IPS-20b (cell line): ENCODE data around the gene RPP30.

ENCODE experiments used
- H3K27ac ChIP-seq: one replicate; pipeline ENCODE4 v1.5.1; 2013; ENCODE audit warnings: low read length
- H3K27me3 ChIP-seq: 2 replicates; pipeline ENCODE4 v1.6.1; 2013; ENCODE audit warnings: mild to moderate bottlenecking, low read length, inconsistent platforms; ENCODE audit not compliant: insufficient read depth
- H3K36me3 ChIP-seq: 2 replicates; pipeline ENCODE4 v1.6.1; 2013; ENCODE audit warnings: low read depth, mild to moderate bottlenecking, inconsistent platforms, low read length, moderate library complexity; ENCODE audit not compliant: insufficient read depth
- H3K4me1 ChIP-seq: 2 replicates; pipeline ENCODE4 v1.6.1; 2013; ENCODE audit warnings: mild to moderate bottlenecking, control low read depth, inconsistent platforms, low read length, moderate library complexity; ENCODE audit not compliant: insufficient read depth
- H3K4me3 ChIP-seq: 2 replicates; pipeline ENCODE4 v1.5.1; 2013; ENCODE audit warnings: mild to moderate bottlenecking, low read length, inconsistent platforms
- H3K9ac ChIP-seq: 2 replicates; pipeline ENCODE4 v1.6.1; 2013; ENCODE audit warnings: low read depth, mild to moderate bottlenecking, inconsistent platforms, low read length, moderate library complexity
- H3K9me3 ChIP-seq: 2 replicates; pipeline ENCODE4 v1.6.1; 2013; ENCODE audit warnings: mild to moderate bottlenecking, low read depth, low read length, inconsistent platforms; ENCODE audit not compliant: insufficient read depth

Gene RPP30

DNA sequence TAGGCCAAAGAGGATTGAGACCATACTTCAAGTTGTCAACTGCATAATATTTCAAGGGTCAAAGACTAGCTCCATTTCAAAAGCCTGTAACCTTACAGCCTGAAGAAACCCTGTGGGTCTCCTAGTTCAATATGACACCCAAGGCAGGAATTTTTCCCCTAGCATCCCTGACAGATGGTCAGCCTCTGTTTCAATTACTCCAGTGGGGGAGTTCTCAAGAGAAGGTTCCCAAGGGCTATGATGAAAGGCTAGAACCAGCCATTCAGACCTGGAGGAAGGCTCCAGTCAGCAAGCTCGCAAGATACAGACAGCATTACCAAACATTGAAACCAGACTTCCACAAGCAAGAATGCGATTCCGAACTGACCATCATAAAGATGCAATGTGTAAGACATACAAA is 15.5 kb upstream of the RPP30 start:
- Histone ChIP-seq H3K9ac (peak overlapping the region; percentile 59; the same call in 1 of the 2 replicates), H3K9me3 (peaks cover 5% of the 10 kb centered on the region; the same call in 1 of the 2 replicates), H3K4me1 (no peaks in the 10 kb centered on the region; the same call in 1 of the 2 replicates), H3K27ac (no peak overlapping the region), H3K4me3 (peak overlapping the region; percentile 78), H3K36me3 (no peaks in the 10 kb centered on the region), H3K27me3 (peaks cover 44% of the 10 kb centered on the region)

GRCh38 chr10:90856964-90857634 is 14.7 kb upstream of the RPP30 start:
- H3K4me1 ChIP-seq = no peaks in the 10 kb centered on the region; the same call in 1 of the 2 replicates
- H3K36me3 ChIP-seq = no peaks in the 10 kb centered on the region
- no peak overlapping the region for H3K27ac ChIP-seq
- H3K4me3 ChIP-seq = peak overlapping the region; percentile 78
- peaks cover 44% of the 10 kb centered on the region for H3K27me3 ChIP-seq
- no peaks in the 10 kb centered on the region for H3K9me3 ChIP-seq
- peak overlapping the region; percentile 59; the same call in 1 of the 2 replicates for H3K9ac ChIP-seq

GRCh38 chr10:90857635-90858460 is 13.9 kb upstream of the RPP30 start, which contains the start of gene HTR7:
Gene HTR7 (minus strand): TSS chr10:90858039. CDS start chr10:90857671, 368 bp downstream.
- Histone ChIP-seq H3K36me3 (no peaks in the 10 kb centered on the region), H3K9me3 (no peaks in the 10 kb centered on the region), H3K27ac (no peak within 1 kb of the TSS), H3K9ac (peak within 1 kb of the TSS; percentile 82; the same call in 1 of the 2 replicates), H3K27me3 (peaks cover 44% of the 10 kb centered on the region), H3K4me1 (no peaks in the 10 kb centered on the region; the same call in 1 of the 2 replicates), H3K4me3 (peak within 1 kb of the TSS; percentile 85)

- no peaks in the 10 kb centered on the region for H3K9me3 ChIP-seq
- H3K36me3 ChIP-seq = no peaks in the 10 kb centered on the region
- H3K27me3 ChIP-seq = peaks cover 44% of the 10 kb centered on the region
- H3K9ac ChIP-seq = peak overlapping the region; percentile 82; the same call in 1 of the 2 replicates
- H3K4me3 ChIP-seq = peak overlapping the region; percentile 85
- peaks cover 3% of the 10 kb centered on the region; the same call in 1 of the 2 replicates for H3K4me1 ChIP-seq
- no peak overlapping the region for H3K27ac ChIP-seq
Observed at GRCh38 chr10:90858461-90858968, 13.3 kb upstream of the RPP30 start.

GRCh38 chr10:90859321-90859751 is 12.4 kb upstream of the RPP30 start:
- Histone ChIP-seq H3K27ac (no peak overlapping the region), H3K4me1 (peaks cover 3% of the 10 kb centered on the region; the same call in 1 of the 2 replicates), H3K27me3 (peaks cover 44% of the 10 kb centered on the region), H3K4me3 (peak overlapping the region; percentile 85; the same call in 1 of the 2 replicates), H3K9ac (no peak overlapping the region), H3K36me3 (no peaks in the 10 kb centered on the region), H3K9me3 (no peaks in the 10 kb centered on the region)

- H3K4me3 ChIP-seq = no peak overlapping the region
- no peaks in the 10 kb centered on the region for H3K9me3 ChIP-seq
- peaks cover 32% of the 10 kb centered on the region for H3K27me3 ChIP-seq
- no peak overlapping the region for H3K9ac ChIP-seq
- H3K4me1 ChIP-seq = peaks cover 3% of the 10 kb centered on the region; the same call in 1 of the 2 replicates
- H3K36me3 ChIP-seq = no peaks in the 10 kb centered on the region
- no peak overlapping the region for H3K27ac ChIP-seq
Observed at GRCh38 chr10:90860790-90861189, 11.0 kb upstream of the RPP30 start.

DNA sequence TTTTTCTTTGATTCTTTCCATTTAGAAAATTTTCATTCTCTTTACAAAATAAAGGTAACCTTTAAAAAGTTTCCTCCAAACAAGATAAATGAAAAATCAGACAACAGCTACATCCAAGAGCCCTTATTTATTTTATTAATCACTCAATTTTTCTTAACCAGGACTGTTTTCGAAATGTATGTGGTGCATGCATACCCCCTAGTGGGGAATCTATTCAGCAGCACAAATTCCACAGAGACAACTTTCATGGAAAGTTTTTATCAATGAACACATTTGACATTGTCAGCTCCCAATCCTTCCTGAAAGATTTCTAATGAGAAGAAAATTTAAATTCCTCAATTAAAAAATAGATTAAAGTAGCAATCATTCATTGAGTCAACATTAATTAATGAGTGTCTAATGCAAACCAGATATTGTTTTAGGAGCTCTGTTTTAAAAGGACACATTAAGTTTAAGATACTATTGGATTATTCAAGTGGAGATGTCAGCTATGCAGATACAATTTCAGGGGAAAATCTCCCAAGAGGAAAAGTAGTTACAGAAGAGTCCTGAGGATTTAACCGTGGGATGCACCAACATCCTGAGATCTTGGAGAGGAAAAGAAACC is 8.8 kb upstream of the RPP30 start:
- Histone ChIP-seq H3K4me3 (no peak overlapping the region), H3K9me3 (no peaks in the 10 kb centered on the region), H3K27ac (no peak overlapping the region), H3K4me1 (peaks cover 3% of the 10 kb centered on the region; the same call in 1 of the 2 replicates), H3K9ac (no peak overlapping the region), H3K27me3 (peaks cover 15% of the 10 kb centered on the region), H3K36me3 (no peaks in the 10 kb centered on the region)

DNA sequence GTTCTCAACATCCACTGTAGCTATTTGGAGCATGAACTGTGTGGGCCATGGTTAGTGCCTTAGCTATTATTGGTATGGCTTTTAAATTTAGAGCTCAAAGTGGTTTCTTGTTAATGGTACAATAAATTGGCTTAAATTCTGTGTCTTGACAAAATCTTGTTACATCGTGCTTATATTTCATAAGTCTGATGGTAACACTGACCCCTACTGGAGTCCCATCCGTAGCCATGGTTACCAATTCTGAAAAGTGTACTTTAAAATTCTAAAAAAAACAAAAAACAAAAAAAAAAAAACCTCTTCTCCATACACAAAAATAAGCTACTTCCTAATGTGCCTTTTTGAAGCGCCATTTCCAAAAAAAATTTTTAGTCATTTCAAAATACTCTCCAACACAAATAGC is 6.4 kb upstream of the RPP30 start:
- H3K27me3 ChIP-seq = no peaks in the 10 kb centered on the region
- H3K27ac ChIP-seq = no peak overlapping the region
- no peaks in the 10 kb centered on the region for H3K36me3 ChIP-seq
- no peak overlapping the region for H3K9ac ChIP-seq
- no peak overlapping the region for H3K4me3 ChIP-seq
- peaks cover 5% of the 10 kb centered on the region; the same call in 1 of the 2 replicates for H3K9me3 ChIP-seq
- peaks cover 3% of the 10 kb centered on the region; the same call in 1 of the 2 replicates for H3K4me1 ChIP-seq

DNA sequence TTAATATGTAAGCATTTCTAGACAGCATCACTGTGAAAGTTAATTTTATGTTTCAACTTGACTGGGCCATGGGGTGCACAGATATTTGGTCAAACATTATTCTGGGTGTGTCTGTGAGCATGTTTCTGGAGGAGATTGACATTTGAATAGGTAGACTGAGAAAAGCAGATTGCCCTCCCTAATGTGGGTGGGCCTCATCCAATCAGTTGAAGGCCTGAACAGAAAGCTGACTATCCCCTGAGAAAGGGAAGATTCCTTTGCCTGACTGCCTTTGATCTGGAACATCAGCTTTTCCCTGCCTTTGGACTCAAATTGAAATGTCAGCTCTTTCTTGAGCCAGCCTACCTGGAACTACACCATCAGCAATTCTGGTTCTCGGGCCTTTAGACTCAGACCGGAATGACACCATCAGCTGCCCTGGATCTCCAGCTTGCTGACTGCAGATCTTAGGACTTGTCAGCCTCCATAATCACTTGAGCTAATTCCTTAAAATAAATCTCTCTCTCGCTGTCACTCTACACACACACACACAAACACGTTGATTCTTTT is 5.7 kb upstream of the RPP30 start:
- no peaks in the 10 kb centered on the region for H3K36me3 ChIP-seq
- no peaks in the 10 kb centered on the region for H3K27me3 ChIP-seq
- H3K9me3 ChIP-seq = peaks cover 5% of the 10 kb centered on the region; the same call in 1 of the 2 replicates
- no peak overlapping the region for H3K4me3 ChIP-seq
- H3K4me1 ChIP-seq = peaks cover 3% of the 10 kb centered on the region; the same call in 1 of the 2 replicates
- no peak overlapping the region for H3K9ac ChIP-seq
- H3K27ac ChIP-seq = no peak overlapping the region

- Histone ChIP-seq H3K27ac (no peak overlapping the region), H3K9ac (peak overlapping the region; percentile 94; the same call in 1 of the 2 replicates), H3K36me3 (peaks cover 11% of the 10 kb centered on the region), H3K9me3 (peaks cover 5% of the 10 kb centered on the region; the same call in 1 of the 2 replicates), H3K4me3 (peak overlapping the region; percentile 86), H3K4me1 (peaks cover 3% of the 10 kb centered on the region; the same call in 1 of the 2 replicates), H3K27me3 (no peaks in the 10 kb centered on the region)
Observed at GRCh38 chr10:90871279-90871765, 452 bp upstream of the RPP30 start.
